HG02938 (cell line): ENCODE measurements around the gene SMG6.

Experiments
- ATAC-seq: cut with Tn5 transposase; IDR thresholded peaks from one replicate; pipeline ENCODE4 v1.9.1; 2021; ENCODE audit warnings: mild to moderate bottlenecking, moderate library complexity; ENCODE audit not compliant: unreplicated experiment

Gene SMG6

GRCh38 chr17:2110436-2110835, 193.1 kb downstream of the SMG6 start:
- no peak for ATAC-seq

DNA sequence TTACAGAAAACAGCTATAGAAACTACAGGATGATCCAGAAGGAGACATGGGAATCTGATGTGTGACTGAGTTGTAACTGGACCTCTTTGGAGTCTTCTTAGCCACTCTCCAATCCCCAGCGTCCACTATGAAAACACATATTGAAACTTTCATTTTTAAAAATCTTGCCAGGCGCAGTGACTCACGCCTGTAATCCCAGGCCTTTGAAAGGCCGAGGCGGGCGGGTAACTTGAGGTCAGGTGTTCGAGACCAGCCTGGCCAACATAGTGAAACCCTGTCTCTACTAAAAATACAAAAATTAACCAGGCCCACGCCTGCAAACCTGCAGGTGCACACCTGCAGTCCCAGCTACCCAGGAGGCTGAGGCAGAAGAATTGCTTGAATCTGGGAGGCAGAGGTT, 195.4 kb downstream of the SMG6 start:
- ATAC-seq: no peak

DNA sequence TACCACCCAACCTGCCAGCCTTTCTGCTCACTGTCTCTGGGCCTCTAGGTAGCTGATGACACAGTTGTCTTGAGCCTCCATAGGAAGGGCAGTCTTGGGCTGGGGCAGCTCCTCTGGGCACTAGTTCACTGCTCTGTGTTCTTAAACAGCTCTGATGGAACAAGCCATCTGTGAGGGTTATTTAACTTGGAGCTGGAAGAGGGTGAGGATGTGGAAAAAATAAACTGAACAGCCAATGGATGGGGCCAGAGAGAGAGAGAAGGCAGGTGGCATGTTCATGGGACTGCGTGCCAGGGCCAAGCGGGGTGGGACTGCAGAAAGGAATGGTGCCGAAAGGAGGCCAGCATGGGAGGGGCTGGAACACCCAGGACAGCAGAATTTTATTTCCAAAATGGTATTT, 196.1 kb downstream of the SMG6 start:
- no peak for ATAC-seq

DNA sequence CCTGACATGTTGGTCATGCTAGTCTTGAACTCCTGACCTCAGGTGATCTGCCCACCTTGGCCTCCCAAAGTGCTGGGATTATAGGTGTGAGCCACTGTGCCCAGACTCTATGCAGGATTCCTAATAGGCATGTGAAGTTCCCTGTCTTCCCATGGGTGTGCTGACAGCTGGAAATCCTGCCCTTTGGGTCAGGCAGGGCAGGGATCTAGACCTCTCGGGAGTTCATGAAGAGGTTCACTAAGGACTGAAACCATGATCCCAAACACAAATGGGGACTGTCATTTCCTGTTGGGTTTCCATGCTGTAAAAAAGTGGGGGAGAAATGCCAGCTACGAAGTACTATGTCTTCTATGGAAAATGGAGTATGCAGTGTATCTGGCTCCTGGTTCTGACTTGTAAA, 196.5 kb downstream of the SMG6 start:
- no peak for ATAC-seq

DNA sequence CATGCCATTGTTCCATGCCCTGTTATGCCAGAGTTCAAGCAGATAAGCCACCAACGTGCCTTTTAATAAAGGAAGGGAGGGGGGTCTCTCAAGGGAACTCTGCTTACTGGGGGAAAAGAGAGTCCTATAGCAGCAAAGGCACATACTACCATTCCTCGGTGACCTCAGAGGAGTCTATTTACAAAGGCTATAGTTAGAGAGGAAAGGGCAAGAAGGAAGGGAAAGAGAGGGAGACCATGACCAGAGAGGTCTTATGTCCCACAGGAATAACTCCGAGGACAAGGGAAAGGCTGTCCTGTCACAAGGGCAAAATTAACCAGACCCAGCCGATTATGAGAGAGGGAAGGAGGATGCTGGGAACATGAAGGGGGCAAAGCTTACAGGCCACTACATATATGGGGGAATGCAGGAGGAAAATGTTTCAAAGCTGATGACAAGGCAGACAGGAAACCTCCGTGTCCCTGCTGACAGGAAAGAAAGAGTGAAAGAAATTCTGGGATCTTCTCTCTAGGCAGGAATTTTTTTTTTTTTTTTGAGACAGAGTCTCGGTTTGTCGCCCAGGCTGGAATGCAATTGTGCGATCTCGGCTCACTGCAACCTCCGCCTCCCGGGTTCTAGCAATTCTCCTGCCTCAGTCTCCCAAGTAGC, 197.2 kb downstream of the SMG6 start:
- no peak for ATAC-seq

GRCh38 chr17:2105663-2106062, 197.9 kb downstream of the SMG6 start:
- no peak for ATAC-seq

DNA sequence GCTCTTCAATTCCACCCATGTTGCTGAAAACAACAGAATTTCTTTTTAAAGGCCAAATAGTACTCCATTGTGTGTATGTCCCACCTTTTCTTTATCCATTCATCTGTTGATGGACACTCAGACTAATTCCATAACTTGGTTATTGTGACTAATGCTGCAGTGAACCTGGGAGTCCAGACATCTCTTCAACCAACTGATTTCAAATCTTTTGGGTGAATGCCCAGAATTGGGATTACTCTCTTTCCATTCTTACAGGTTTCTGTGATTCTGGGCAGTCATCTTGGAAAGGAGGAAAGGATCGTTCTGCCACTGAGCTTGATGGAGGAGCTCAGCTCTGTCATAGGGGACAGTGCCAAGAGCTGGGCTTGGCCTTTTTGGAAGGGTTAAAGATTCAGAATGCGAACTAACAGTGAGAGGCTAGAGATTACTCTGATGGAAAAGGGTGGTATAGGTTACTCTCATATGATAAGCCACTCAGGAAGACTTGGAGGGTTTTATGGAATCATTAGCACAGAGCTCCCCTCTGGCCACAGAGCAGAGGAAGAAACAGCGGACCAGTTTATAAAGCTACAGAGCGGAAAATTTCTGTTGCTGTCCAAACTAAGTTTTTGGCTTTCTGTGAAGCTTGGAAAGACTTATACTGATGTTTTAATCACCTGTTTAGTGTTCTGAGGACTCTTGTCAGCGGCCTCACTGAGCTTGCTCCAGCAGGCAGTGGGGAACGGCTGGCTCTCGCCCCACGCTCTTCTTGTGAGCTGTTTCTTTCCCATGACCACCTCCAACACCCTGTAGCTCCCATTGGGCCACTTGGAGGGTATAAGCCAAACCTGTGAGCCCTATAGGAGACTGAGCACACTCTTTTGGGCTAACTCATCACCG, 200.4 kb downstream of the SMG6 start:
- no peak for ATAC-seq

GRCh38 chr17:2101448-2102257, 201.9 kb downstream of the SMG6 start:
- no peak for ATAC-seq

- ATAC-seq: no peak
Measured at GRCh38 chr17:2095536-2095910, 208.1 kb downstream of the SMG6 start.

DNA sequence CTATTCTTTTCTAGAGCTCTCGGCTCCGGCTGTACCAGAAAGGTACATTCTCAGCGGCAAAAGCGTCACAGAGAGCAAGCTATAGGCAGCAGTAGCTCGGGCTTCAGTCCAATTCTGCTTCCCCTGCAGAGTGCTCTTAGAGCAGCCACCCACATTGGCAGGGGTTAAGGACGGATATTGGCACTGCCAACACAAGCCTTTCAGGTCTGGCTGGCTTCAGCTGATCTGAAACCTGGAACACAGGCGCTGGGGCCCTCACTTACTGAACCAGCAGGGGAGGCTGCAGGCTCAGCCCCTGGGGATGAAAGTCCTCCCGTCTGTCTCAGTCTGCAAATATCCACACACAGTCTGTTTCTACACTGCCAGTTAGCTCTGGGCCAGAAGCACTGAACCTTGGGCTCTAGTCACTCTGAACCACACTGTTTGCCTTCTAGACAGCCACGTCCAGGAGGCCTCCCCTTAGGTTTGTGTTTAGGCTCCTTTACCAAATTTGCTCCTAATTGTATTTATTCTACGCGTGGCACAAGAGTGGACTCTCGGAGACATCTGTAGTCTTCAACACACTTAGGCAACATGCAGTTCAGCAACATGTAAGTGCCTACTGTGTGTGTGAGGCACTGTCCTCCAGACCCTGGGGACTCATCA, 208.6 kb downstream of the SMG6 start:
- ATAC-seq: no peak

DNA sequence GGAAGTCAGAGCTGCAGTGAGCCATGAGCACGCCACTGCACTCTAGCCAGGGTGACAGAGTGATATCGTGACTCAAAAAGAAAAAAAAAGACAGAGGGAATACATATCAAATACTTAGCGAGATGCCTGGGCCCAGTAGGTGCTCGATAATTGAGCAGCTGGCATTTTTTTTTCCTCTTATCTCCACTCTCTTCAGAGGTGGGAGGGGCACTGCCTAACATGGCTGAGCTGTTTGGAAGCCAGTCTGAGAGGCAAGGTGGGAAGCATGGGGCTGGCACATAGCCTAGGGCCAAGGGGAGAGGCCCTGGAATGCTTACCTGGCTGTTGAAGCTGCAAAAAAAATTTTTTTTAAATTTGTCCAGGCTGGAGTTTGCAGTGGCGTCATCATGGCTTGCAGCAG, 210.2 kb downstream of the SMG6 start:
- ATAC-seq: no peak

DNA sequence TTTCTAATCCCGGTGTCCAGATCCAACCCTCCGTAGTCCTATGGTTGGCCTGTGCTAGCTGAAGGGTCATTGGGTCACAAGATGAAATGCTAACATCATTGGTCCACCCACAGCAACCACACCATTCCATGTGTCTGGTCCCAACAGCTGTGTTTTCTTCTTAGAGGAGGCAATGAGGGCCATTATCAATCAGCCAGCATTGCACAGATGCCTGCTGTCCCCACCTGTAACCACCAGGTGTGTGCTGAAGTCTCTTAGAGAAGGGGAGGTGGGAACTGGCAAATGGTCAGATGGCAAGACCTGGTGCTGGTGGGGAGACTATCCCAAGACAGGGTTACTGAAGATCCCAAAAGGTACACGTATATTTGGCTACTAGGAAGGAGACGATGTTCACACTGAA, 211.3 kb downstream of the SMG6 start:
- no peak for ATAC-seq

- no peak for ATAC-seq
Measured at GRCh38 chr17:2090804-2091534, 212.6 kb downstream of the SMG6 start.

DNA sequence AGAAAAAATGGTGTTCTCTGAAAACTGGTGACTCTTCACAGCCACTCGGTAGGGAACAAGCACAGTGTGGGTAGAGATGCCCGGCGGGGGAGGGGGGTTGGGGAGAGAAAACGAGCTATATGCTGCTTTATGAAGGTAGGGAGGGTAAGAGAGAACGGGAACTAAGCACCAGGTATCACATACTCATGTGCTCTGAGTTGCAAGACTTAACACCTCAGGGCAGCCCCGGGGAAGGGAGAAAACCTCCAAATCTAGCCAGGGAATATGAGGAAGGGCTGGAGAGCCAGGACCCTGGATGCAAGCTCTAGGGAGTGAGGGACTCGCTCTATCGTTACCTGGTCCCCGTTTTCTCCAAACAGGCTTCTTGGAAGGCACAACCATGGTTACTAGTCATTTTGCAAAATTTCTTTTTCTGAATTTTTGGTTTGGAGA, 213.4 kb downstream of the SMG6 start:
- no peak for ATAC-seq

DNA sequence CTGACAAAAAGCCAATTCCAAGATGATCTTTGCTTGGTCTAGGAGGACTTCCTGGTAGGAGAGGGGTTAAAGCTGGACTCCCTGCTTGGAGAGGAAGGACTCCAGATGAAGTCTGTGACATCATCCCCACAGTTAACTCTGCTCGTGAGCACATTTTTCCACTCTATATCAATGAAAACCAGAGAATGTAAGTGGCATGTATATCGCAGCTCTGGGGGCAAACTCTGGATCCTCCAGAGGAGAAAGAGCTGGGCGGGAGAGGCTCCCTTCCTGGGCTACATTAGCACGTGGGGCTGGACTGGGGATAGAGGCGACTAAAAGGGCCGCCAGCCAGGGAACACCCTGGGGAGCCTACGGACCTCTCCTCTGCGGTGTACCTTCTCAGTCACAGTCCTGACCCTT, 214.6 kb downstream of the SMG6 start:
- ATAC-seq: peak; percentile 17

- peak; percentile 36 for ATAC-seq
Measured at GRCh38 chr17:2087597-2088211, 215.9 kb downstream of the SMG6 start.

DNA sequence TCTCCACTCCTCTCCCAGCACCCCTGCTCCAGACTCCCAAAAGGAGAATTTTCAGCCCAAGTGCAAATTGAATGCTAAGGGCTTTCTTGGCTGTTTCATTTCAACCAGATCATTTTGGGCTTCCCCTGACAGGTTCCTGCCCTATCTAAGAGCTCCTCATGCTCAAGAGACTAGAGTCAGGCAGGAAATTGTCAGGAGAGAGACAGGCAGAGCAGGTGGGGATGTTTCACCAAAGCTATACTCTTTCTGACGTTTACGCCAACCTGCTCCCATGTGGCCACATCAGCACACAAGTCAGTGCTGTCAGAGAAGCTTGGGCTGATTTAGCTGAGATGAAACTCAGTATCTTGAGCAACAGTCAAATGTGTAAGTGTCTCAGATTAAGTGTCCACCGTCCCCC, 217.3 kb downstream of the SMG6 start:
- no peak for ATAC-seq

- ATAC-seq: no peak
Measured at GRCh38 chr17:2085648-2085949, 218.0 kb downstream of the SMG6 start.

- no peak for ATAC-seq
Measured at GRCh38 chr17:2084766-2085647, 218.6 kb downstream of the SMG6 start.
